ENCODE measurements around the gene FBXO24.

DNA sequence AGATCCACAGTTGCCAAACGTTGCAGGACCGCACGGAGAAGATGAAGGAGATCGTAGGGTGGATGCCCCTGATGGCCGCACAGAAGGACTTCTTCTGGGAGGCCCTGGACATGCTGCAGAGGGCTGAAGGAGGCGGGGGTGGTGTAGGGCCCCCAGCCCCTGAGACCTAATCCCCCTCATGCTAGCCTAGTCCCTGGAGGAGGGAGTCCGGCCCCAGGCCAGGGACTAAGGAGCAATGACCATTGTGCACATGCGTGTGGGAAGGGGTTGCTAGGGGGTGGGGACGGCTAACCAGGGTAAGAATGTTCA, 14.6 kb downstream of the FBXO24 start:
- TF ChIP-seq, protein P1, sequence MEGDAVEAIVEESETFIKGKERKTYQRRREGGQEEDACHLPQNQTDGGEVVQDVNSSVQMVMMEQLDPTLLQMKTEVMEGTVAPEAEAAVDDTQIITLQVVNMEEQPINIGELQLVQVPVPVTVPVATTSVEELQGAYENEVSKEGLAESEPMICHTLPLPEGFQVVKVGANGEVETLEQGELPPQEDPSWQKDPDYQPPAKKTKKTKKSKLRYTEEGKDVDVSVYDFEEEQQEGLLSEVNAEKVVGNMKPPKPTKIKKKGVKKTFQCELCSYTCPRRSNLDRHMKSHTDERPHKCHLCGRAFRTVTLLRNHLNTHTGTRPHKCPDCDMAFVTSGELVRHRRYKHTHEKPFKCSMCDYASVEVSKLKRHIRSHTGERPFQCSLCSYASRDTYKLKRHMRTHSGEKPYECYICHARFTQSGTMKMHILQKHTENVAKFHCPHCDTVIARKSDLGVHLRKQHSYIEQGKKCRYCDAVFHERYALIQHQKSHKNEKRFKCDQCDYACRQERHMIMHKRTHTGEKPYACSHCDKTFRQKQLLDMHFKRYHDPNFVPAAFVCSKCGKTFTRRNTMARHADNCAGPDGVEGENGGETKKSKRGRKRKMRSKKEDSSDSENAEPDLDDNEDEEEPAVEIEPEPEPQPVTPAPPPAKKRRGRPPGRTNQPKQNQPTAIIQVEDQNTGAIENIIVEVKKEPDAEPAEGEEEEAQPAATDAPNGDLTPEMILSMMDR (IDR thresholded peaks at IDR 0.05): no peak
- no peak for TF ChIP-seq POLR2A (IDR thresholded peaks at IDR 0.05)

Data from lower leg skin (tissue), 3 donors.